A549 (cell line): ENCODE data around the gene BCAT1.

Experiments
- CHD2 ChIP-seq: fragments of 150-350 bp; IDR thresholded peaks from 2 replicates; pipeline ENCODE4 v1.6.1; 2014; ENCODE audit warnings: low read length; ENCODE audit not compliant: partially characterized antibody
- ESRRA ChIP-seq: fragments of 150-350 bp; IDR thresholded peaks from 2 replicates; pipeline ENCODE4 v1.6.1; 2014; ENCODE audit warnings: mild to moderate bottlenecking, low read length, borderline replicate concordance
- TF ChIP-seq, protein P1 (sequence below): fragments of >200 bp; sonication (Bioruptor Twin); formaldehyde crosslinking; IDR thresholded peaks from 3 replicates; pipeline ENCODE4 v1.5.1; 2016

DNA sequence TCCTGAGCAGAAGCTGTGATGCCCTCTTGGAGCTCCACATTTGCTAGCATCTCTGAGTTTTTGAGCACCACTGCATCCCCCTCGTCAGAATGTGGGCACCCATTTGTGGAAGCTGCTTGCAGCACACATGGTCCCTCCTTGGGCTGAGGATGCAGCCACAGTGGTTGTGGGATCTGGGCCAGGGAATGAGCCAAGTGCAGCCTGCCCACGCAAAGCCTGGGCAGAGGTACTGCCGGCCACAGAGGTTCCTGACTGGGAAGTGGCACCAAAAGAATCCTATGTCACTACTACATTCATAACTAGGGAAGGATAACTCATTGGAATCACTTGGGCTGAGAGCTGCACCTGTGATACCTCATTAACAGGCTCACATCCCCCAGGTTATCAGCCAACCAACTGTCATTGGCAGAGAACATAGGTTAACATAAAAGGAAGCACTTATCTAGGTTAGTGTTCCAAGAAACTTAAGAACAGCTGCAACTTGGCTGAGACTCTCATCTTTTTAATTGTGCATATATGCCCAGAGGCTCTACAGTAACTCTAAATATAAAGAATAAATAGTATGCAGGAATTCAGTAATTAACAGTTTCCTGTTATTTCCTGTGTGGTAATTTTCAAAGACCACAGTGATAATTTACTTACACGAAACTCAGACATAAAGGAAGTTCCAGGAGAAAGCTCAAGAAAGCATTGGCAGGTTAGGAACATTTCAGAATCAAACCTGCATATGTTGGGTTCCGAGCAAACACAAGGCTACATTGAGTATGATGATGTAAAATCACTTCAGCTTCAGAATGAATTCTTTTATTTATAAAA, 145.3 kb downstream of the BCAT1 start:
- TF ChIP-seq, protein P1, sequence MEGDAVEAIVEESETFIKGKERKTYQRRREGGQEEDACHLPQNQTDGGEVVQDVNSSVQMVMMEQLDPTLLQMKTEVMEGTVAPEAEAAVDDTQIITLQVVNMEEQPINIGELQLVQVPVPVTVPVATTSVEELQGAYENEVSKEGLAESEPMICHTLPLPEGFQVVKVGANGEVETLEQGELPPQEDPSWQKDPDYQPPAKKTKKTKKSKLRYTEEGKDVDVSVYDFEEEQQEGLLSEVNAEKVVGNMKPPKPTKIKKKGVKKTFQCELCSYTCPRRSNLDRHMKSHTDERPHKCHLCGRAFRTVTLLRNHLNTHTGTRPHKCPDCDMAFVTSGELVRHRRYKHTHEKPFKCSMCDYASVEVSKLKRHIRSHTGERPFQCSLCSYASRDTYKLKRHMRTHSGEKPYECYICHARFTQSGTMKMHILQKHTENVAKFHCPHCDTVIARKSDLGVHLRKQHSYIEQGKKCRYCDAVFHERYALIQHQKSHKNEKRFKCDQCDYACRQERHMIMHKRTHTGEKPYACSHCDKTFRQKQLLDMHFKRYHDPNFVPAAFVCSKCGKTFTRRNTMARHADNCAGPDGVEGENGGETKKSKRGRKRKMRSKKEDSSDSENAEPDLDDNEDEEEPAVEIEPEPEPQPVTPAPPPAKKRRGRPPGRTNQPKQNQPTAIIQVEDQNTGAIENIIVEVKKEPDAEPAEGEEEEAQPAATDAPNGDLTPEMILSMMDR, result no peak
- TF ChIP-seq CHD2, result no peak
- TF ChIP-seq ESRRA, result no peak
